GM12878 (cell line): Measurements from ENCODE around the gene IQGAP2. TPM values are rescaled to one million over a fixed set of nuclear protein-coding genes. Genes with fewer than 3 reads are reported as not detected.

Source experiments
- ATAC-seq: fragments of 200-7000 bp; cut with Tn5 transposase; 3 replicates; pipeline ENCODE4 v1.9.1; 2020; ENCODE audit warnings: mild to moderate bottlenecking, moderate library complexity
- BruUV-seq: library from RNA; stranded (reverse); fragments of 400-500 nt; replicated peaks from 2 replicates; lab custom pipeline; 2021; lab: Mats Ljungman, UMichigan
- CTCF ChIA-PET: fragments of 300-600 bp; sonication (Branson Sonifier 250); formaldehyde crosslinking; extraction: SDS; loops from one replicate; lab custom pipeline; 2021; ENCODE audit warnings: inconsistent platforms; lab: Yijun Ruan, JAX
- POLR2A ChIA-PET: fragments of 350-600 bp; formaldehyde crosslinking; extraction: SDS; loops from one replicate; lab custom pipeline; 2021; ENCODE audit warnings: inconsistent platforms; lab: Charles Lee
- RAD21 ChIA-PET: fragments of 300-600 bp; sonication (Branson Sonifier 250); formaldehyde crosslinking; loops from one replicate; lab custom pipeline; 2023; ENCODE audit warnings: antibody characterized with exemption; ENCODE audit not compliant: unreplicated experiment; lab: Charles Lee
- SMC1A ChIA-PET: fragments of 300-600 bp; sonication (Branson Sonifier 250); formaldehyde crosslinking; loops from one replicate; lab custom pipeline; 2023; ENCODE audit not compliant: unreplicated experiment, uncharacterized antibody; lab: Charles Lee
- DNase-seq: peaks from one replicate; pipeline ENCODE4 v3.0.0-alpha.2; 2011; ENCODE audit warnings: low read depth, low spot score
- FAIRE-seq: peaks from 3 replicates; lab custom pipeline; 2011; peaks lifted over from hg19 to GRCh38; lab: Jason Lieb, UNC
- H2AFZ ChIP-seq: 2 replicates; pipeline ENCODE4 v1.6.0; 2011; ENCODE audit warnings: low read depth, low read length, control low read depth; ENCODE audit not compliant: control insufficient read depth
- H3K27ac ChIP-seq: 2 replicates; pipeline ENCODE4 v1.5.1; 2011; ENCODE audit warnings: control low read depth; ENCODE audit not compliant: control insufficient read depth, insufficient read depth
- H3K27me3 ChIP-seq, 2 experiments: replicated peaks in 1 of 2; 2 replicates each; pipeline versions ENCODE4 v1.6.0 to v1.6.1; 2011; ENCODE audit warnings: low read length in 1 of 2; ENCODE audit not compliant: control insufficient read depth in 2 of 2, insufficient read depth in 2 of 2
- H3K36me3 ChIP-seq, 2 experiments: 2 replicates each; pipeline ENCODE4 v1.5.1; 2011; ENCODE audit warnings: low read length in 1 of 2; ENCODE audit not compliant: control insufficient read depth in 2 of 2, insufficient read depth in 2 of 2
- H3K4me1 ChIP-seq: 2 replicates; pipeline ENCODE4 v1.6.1; 2011; ENCODE audit warnings: mild to moderate bottlenecking, low read length, moderate library complexity, mixed read lengths; ENCODE audit not compliant: control insufficient read depth, insufficient read depth
- H3K4me2 ChIP-seq: 2 replicates; pipeline ENCODE4 v1.6.0; 2011; ENCODE audit warnings: control low read depth; ENCODE audit not compliant: control insufficient read depth, insufficient read depth
- H3K4me3 ChIP-seq: fragments of 200-600 bp; sonication (generic); 2 replicates; pipeline ENCODE4 v1.5.1; 2016
- H3K79me2 ChIP-seq: 2 replicates; pipeline ENCODE4 v1.6.0; 2011; ENCODE audit warnings: low read length; ENCODE audit not compliant: control insufficient read depth, insufficient read depth
- H3K9ac ChIP-seq: 2 replicates; pipeline ENCODE4 v1.8.0; 2011; ENCODE audit warnings: low read length, control low read depth, mixed read lengths; ENCODE audit not compliant: control insufficient read depth, insufficient read depth
- H3K9me3 ChIP-seq: replicated peaks from 3 replicates; pipeline ENCODE4 v1.5.1; 2011; ENCODE audit warnings: mild to moderate bottlenecking, low read length; ENCODE audit not compliant: control insufficient read depth, insufficient read depth
- H4K20me1 ChIP-seq: 2 replicates; pipeline ENCODE4 v1.6.0; 2011; ENCODE audit not compliant: control insufficient read depth, insufficient read depth
- EP300 ChIP-seq, 2 experiments: fragments of 150-350 bp in 1 of 2; IDR thresholded peaks; 2 replicates each; pipeline ENCODE4 v1.6.1; 2011 to 2012; ENCODE audit warnings: low read depth in 2 of 2, low read length in 2 of 2, borderline replicate concordance in 1 of 2, improper control_type of control experiment in 1 of 2, inconsistent platforms in 1 of 2; ENCODE audit not compliant: control insufficient read depth in 1 of 2
- GATAD2B ChIP-seq: fragments of 450-650 bp; conservative IDR thresholded peaks from 2 replicates; pipeline ENCODE4 v1.6.1; 2017; ENCODE audit warnings: low read depth, mild to moderate bottlenecking, moderate library complexity
- HDAC2 ChIP-seq: fragments of 200-600 bp; sonication (generic); IDR thresholded peaks from 2 replicates; pipeline ENCODE4 v1.6.1; 2017
- MTA2 ChIP-seq: fragments of 450-650 bp; IDR thresholded peaks from 2 replicates; pipeline ENCODE4 v1.6.1; 2016; ENCODE audit warnings: low read depth, mild to moderate bottlenecking, moderate library complexity
- NFYB ChIP-seq: IDR thresholded peaks from 2 replicates; pipeline ENCODE4 v1.6.1; 2011; ENCODE audit warnings: low read depth, mild to moderate bottlenecking, low read length, improper control_type of control experiment, moderate library complexity; ENCODE audit not compliant: insufficient read depth
- PAX8 ChIP-seq: fragments of 450-650 bp; IDR thresholded peaks from 2 replicates; pipeline ENCODE4 v1.6.1; 2017; ENCODE audit warnings: mild to moderate bottlenecking, moderate library complexity
- RAD21 ChIP-seq: IDR thresholded peaks from 2 replicates; pipeline ENCODE4 v1.6.1; 2011; ENCODE audit warnings: mild to moderate bottlenecking, low read depth, low read length, moderate library complexity; ENCODE audit not compliant: insufficient read depth
- RFX5 ChIP-seq: IDR thresholded peaks from 2 replicates; pipeline ENCODE4 v1.6.1; 2011; ENCODE audit warnings: low read depth, low read length, improper control_type of control experiment
- STAT1 ChIP-seq: fragments of 450-650 bp; conservative IDR thresholded peaks from 2 replicates; pipeline ENCODE4 v1.6.1; 2014; ENCODE audit warnings: antibody characterized with exemption, mild to moderate bottlenecking
- YBX1 ChIP-seq: fragments of 450-650 bp; IDR thresholded peaks from 2 replicates; pipeline ENCODE4 v1.6.1; 2016; ENCODE audit warnings: antibody characterized with exemption
- WGBS: methylation state at CpG from one replicate; pipeline ENCODE4 v1.1.6; 2016; ENCODE audit warnings: low lambda C conversion rate; ENCODE audit not compliant: insufficient replicate concordance, insufficient coverage; ENCODE audit errors: missing lambda C conversion rate; 5-methylcytosine and 5-hydroxymethylcytosine counted together
- in situ Hi-C: fragments of 300-500 bp; cut with MboI; formaldehyde crosslinking; loops from 9 replicates; pipeline ENCODE4 v1.14.3; 2018; ENCODE audit warnings: mixed read lengths
- intact Hi-C: fragments of 100-400 bp; cut with micrococcal nuclease; formaldehyde crosslinking; loops from one replicate; pipeline ENCODE4 v1.14.2; 2022; ENCODE audit not compliant: unreplicated experiment
- polyA plus RNA-seq, 11 experiments: library from polyadenylated mRNA; depleted of rRNA in 4 of 11; unstranded in 6 of 11; stranded (reverse) in 5 of 11; fragments of >200 nt; fragmentation: Nextera tagmentation in 4 of 11; fragmentation: Illumina TruSeq in 1 of 11; extraction: Ambion mirVana in 4 of 11; extraction: Trizol in 1 of 11; gene quantifications; 1 replicate in 1 of 11; 2 replicates in 10 of 11; pipeline versions ENCODE4 v1.2.1 to v1.2.3, GENCODE V29; 2011 to 2016; ENCODE audit warnings: inconsistent platforms in 2 of 11, missing spikeins in 2 of 11, low read depth in 1 of 11
- total RNA-seq, 4 experiments: library from RNA; depleted of rRNA in 3 of 4; stranded (reverse); fragments of >200 nt in 3 of 4; fragmentation: Illumina TruSeq in 1 of 4; extraction: Trizol in 1 of 4; gene quantifications; 2 replicates each; pipeline versions ENCODE4 v1.2.1 to v1.2.3, GENCODE V29; 2013 to 2021
- TF ChIP-seq, protein P1 (sequence below): IDR thresholded peaks from 2 replicates; pipeline ENCODE4 v1.6.1; 2011; ENCODE audit warnings: borderline replicate concordance, low read depth, mild to moderate bottlenecking, moderate library complexity, mixed read lengths, low read length; ENCODE audit not compliant: insufficient read depth; ENCODE audit errors: extremely low read length
- TF ChIP-seq, protein P2 (sequence below): fragments of 450-650 bp; IDR thresholded peaks from 2 replicates; pipeline ENCODE4 v1.6.1; 2017; ENCODE audit warnings: mild to moderate bottlenecking
- TF ChIP-seq, protein P3 (sequence below): fragments of 450-650 bp; formaldehyde crosslinking; IDR thresholded peaks from 2 replicates; pipeline ENCODE4 v1.4.0; 2022; ENCODE audit warnings: mild to moderate bottlenecking, moderate library complexity

The IQGAP2 gene
- total and polyA plus RNA-seq, 10 of the 15 experiments (the other 5 are each of a cell fraction or from before 2014, with no cell fraction given) = 14.5 to 41.4 (median 21.8) TPM

DNA sequence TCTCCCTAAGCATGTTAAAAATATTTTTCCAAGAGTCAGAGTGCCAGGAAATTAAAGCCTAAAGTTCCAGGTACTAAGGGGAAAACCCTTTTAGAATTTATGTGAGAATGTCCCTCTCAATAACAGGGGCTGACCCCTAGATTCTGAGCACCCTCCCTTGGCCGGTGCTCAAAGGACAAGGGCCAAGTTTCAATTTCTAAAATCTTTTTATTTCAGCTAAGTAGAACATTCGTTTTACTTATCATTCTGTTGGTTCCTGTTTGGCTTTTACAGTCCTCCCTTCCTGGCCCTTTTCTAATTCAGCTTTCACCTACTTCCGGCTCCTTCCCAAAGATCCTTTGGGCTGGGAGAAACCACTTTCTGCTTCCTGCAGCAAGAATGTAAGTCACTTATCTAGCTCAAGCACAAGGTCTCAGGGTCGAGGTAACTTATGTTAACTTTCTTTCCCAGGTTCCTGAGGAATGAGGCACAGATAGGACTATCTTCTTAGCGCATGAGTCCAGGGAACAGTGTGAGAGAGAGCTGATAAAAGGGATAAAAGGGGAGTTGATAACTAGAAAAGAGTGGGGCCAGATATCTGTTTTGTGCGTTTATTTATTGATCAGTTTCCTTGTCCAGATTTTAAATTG, 254.7 kb downstream of the IQGAP2 start:
- H3K27ac ChIP-seq = no peak overlapping the region
- TF ChIP-seq HDAC2 (no peak), MTA2 (no peak), RFX5 (no peak), EP300 (IDR thresholded peaks at IDR 0.05; ENCODE audit: borderline replicate concordance in 1 of 2, control insufficient read depth in 1 of 2, low read depth in 2 of 2, low read length in 2 of 2) (no peak), RAD21 (no peak), YBX1 (no peak), PAX8 (no peak), NFYB (no peak), GATAD2B (no peak), STAT1 (no peak)
- TF ChIP-seq, protein P1, sequence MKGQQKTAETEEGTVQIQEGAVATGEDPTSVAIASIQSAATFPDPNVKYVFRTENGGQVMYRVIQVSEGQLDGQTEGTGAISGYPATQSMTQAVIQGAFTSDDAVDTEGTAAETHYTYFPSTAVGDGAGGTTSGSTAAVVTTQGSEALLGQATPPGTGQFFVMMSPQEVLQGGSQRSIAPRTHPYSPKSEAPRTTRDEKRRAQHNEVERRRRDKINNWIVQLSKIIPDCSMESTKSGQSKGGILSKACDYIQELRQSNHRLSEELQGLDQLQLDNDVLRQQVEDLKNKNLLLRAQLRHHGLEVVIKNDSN = no peak
- TF ChIP-seq, protein P2, sequence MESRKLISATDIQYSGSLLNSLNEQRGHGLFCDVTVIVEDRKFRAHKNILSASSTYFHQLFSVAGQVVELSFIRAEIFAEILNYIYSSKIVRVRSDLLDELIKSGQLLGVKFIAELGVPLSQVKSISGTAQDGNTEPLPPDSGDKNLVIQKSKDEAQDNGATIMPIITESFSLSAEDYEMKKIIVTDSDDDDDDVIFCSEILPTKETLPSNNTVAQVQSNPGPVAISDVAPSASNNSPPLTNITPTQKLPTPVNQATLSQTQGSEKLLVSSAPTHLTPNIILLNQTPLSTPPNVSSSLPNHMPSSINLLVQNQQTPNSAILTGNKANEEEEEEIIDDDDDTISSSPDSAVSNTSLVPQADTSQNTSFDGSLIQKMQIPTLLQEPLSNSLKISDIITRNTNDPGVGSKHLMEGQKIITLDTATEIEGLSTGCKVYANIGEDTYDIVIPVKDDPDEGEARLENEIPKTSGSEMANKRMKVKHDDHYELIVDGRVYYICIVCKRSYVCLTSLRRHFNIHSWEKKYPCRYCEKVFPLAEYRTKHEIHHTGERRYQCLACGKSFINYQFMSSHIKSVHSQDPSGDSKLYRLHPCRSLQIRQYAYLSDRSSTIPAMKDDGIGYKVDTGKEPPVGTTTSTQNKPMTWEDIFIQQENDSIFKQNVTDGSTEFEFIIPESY = no peak
- TF ChIP-seq, protein P3, sequence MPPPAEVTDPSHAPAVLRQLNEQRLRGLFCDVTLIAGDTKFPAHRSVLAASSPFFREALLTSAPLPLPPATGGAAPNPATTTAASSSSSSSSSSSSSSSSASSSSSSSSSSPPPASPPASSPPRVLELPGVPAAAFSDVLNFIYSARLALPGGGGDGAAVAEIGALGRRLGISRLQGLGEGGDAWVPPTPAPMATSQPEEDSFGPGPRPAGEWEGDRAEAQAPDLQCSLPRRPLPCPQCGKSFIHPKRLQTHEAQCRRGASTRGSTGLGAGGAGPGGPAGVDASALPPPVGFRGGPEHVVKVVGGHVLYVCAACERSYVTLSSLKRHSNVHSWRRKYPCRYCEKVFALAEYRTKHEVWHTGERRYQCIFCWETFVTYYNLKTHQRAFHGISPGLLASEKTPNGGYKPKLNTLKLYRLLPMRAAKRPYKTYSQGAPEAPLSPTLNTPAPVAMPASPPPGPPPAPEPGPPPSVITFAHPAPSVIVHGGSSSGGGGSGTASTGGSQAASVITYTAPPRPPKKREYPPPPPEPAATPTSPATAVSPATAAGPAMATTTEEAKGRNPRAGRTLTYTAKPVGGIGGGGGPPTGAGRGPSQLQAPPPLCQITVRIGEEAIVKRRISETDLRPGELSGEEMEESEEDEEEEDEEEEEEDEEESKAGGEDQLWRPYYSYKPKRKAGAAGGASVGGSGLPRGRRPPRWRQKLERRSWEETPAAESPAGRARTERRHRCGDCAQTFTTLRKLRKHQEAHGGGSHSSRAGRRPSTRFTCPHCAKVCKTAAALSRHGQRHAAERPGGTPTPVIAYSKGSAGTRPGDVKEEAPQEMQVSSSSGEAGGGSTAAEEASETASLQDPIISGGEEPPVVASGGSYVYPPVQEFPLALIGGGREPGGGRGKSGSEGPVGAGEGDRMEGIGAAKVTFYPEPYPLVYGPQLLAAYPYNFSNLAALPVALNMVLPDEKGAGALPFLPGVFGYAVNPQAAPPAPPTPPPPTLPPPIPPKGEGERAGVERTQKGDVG (CRISPR knock-in tag) = no peak
- peaks cover 0 to 3% of the 10 kb centered on the region in 2 experiments; a peak in 2 of 4 replicates for H3K36me3 ChIP-seq
- BruUV-seq = no TSS peak
- H3K4me3 ChIP-seq = no peak overlapping the region
- ChIA-PET POLR2A (no interaction called here), CTCF (interaction anchor here (1.1 to 1.8 kb wide), 5 partner anchors 15 to 116 kb away, joined by 3 to 6 read pairs (median 3); no protein-coding TSS in a partner anchor), RAD21 (interaction anchor here (1.2 kb wide), 1 partner anchor 17 kb away, joined by 4 read pairs; no protein-coding TSS in a partner anchor), SMC1A (interaction anchor here (1.1 to 1.6 kb wide), 4 partner anchors 9 to 79 kb away, joined by 3 to 4 read pairs (median 3); no protein-coding TSS in a partner anchor)
- FAIRE-seq = no peak
- H3K27me3 ChIP-seq = no peaks in the 10 kb centered on the region
- H3K9me3 ChIP-seq = peaks cover under 1% of the 10 kb centered on the region; the same call in 2 of the 3 replicates
- no peaks in the 10 kb centered on the region for H4K20me1 ChIP-seq
- 75% methylated on average over 6 of the region's 6 CpGs for WGBS
- no peak overlapping the region for H3K9ac ChIP-seq
- peaks cover 5% of the 10 kb centered on the region; the same call in 1 of the 2 replicates for H3K4me1 ChIP-seq
- H3K79me2 ChIP-seq = no peaks in the 10 kb centered on the region
- no peak overlapping the region for H2AFZ ChIP-seq
- in situ Hi-C loops = no loop called here
- no peak for ATAC-seq
- intact Hi-C loops = no loop called here
- no peak overlapping the region for H3K4me2 ChIP-seq
- DNase-seq = no peak
